NK-92 (cell line): ENCODE data around the gene TUFT1.

ENCODE experiments used
- DNase-seq: peaks from one replicate; lab custom pipeline; 2025; ENCODE audit not compliant: unreplicated experiment; lab: John Stamatoyannopoulos, UW

TUFT1 gene

GRCh38 chr1:151536499-151536898, 3.6 kb upstream of the TUFT1 start:
- no peak for DNase-seq

- no peak for DNase-seq
Observed at GRCh38 chr1:151537112-151537511, 3.0 kb upstream of the TUFT1 start.

GRCh38 chr1:151539321-151540020, 638 bp upstream of the TUFT1 start:
- no peak for DNase-seq

- DNase-seq, result no peak
Observed at GRCh38 chr1:151540982-151541377, 871 bp downstream of the TUFT1 start.

- no peak for DNase-seq
Observed at GRCh38 chr1:151541752-151542151, 1.6 kb downstream of the TUFT1 start.

- no peak for DNase-seq
Observed at GRCh38 chr1:151542710-151543129, 2.6 kb downstream of the TUFT1 start.

GRCh38 chr1:151545542-151545941, 5.4 kb downstream of the TUFT1 start:
- no peak for DNase-seq

- DNase-seq, result no peak
Observed at GRCh38 chr1:151546011-151546925, 6.2 kb downstream of the TUFT1 start.

GRCh38 chr1:151547119-151547899, 7.2 kb downstream of the TUFT1 start:
- no peak for DNase-seq

GRCh38 chr1:151547900-151548230, 7.8 kb downstream of the TUFT1 start:
- no peak for DNase-seq

- no peak for DNase-seq
Observed at GRCh38 chr1:151549199-151549598, 9.1 kb downstream of the TUFT1 start.

GRCh38 chr1:151553659-151554058, 13.6 kb downstream of the TUFT1 start:
- no peak for DNase-seq

- DNase-seq, result no peak
Observed at GRCh38 chr1:151556052-151556451, 15.9 kb downstream of the TUFT1 start.

- DNase-seq, result no peak
Observed at GRCh38 chr1:151562661-151563060, 22.6 kb downstream of the TUFT1 start.

GRCh38 chr1:151563376-151563775, 23.3 kb downstream of the TUFT1 start:
- no peak for DNase-seq

- DNase-seq, result no peak
Observed at GRCh38 chr1:151565502-151566189, 25.5 kb downstream of the TUFT1 start.

GRCh38 chr1:151568626-151569088, 28.5 kb downstream of the TUFT1 start:
- no peak for DNase-seq

GRCh38 chr1:151570819-151571218, 30.7 kb downstream of the TUFT1 start:
- no peak for DNase-seq

- no peak for DNase-seq
Observed at GRCh38 chr1:151574575-151575529, 34.7 kb downstream of the TUFT1 start.

- no peak for DNase-seq
Observed at GRCh38 chr1:151577173-151577572, 37.1 kb downstream of the TUFT1 start.
